HG02763 (cell line): ENCODE data around the gene DUSP10.

Source experiments
- ATAC-seq: cut with Tn5 transposase; IDR thresholded peaks from one replicate; pipeline ENCODE4 v1.9.1; 2021; ENCODE audit warnings: mild to moderate bottlenecking, moderate library complexity; ENCODE audit not compliant: unreplicated experiment

DUSP10 gene

GRCh38 chr1:221741703-221742554 is at the start of gene DUSP10:
Gene DUSP10 (minus strand): TSS chr1:221742089. CDS start chr1:221739744, 2,345 bp downstream.
- peak; percentile 89 for ATAC-seq

- ATAC-seq = no peak
These were observed 46.6 kb upstream of the DUSP10 start for GRCh38 chr1:221788466-221788865.

GRCh38 chr1:221786647-221787046 is 44.8 kb upstream of the DUSP10 start:
- no peak for ATAC-seq

- no peak for ATAC-seq
These were observed 42.0 kb upstream of the DUSP10 start for GRCh38 chr1:221783936-221784335.

- ATAC-seq = no peak
These were observed 41.5 kb upstream of the DUSP10 start for GRCh38 chr1:221783437-221783836.

- ATAC-seq = no peak
These were observed 41.1 kb upstream of the DUSP10 start for GRCh38 chr1:221782970-221783369.

- ATAC-seq = no peak
These were observed 40.6 kb upstream of the DUSP10 start for GRCh38 chr1:221782477-221782876.

- no peak for ATAC-seq
These were observed 39.3 kb upstream of the DUSP10 start for GRCh38 chr1:221781102-221781755.

GRCh38 chr1:221780175-221780574 is 38.3 kb upstream of the DUSP10 start:
- no peak for ATAC-seq

- ATAC-seq = no peak
These were observed 37.9 kb upstream of the DUSP10 start for GRCh38 chr1:221779771-221780170.

- peak; percentile 16 for ATAC-seq
These were observed 36.8 kb upstream of the DUSP10 start for GRCh38 chr1:221778535-221779142.

GRCh38 chr1:221778125-221778524 is 36.2 kb upstream of the DUSP10 start:
- peak; percentile 19 for ATAC-seq

GRCh38 chr1:221777431-221778072 is 35.7 kb upstream of the DUSP10 start:
- peak; percentile 62 for ATAC-seq

GRCh38 chr1:221776495-221777301 is 34.8 kb upstream of the DUSP10 start:
- peak; percentile 27 for ATAC-seq

GRCh38 chr1:221775206-221775605 is 33.3 kb upstream of the DUSP10 start:
- no peak for ATAC-seq

GRCh38 chr1:221774054-221774842 is 32.4 kb upstream of the DUSP10 start:
- ATAC-seq = no peak

- ATAC-seq = no peak
These were observed 31.5 kb upstream of the DUSP10 start for GRCh38 chr1:221773383-221773782.

GRCh38 chr1:221772117-221772516 is 30.2 kb upstream of the DUSP10 start:
- no peak for ATAC-seq

GRCh38 chr1:221768444-221769066 is 26.7 kb upstream of the DUSP10 start:
- no peak for ATAC-seq
